NCI-H187 treated with DMSO at 0.1 percent for 48 hours (cell line): ENCODE data around the gene BMI1.

Experiments used
- DNase-seq: peaks from one replicate; lab custom pipeline; 2025; lab: John Stamatoyannopoulos, UW

Gene BMI1

GRCh38 chr10:22367471-22367870 is 46.6 kb downstream of the BMI1 start:
- DNase-seq: no peak

DNA sequence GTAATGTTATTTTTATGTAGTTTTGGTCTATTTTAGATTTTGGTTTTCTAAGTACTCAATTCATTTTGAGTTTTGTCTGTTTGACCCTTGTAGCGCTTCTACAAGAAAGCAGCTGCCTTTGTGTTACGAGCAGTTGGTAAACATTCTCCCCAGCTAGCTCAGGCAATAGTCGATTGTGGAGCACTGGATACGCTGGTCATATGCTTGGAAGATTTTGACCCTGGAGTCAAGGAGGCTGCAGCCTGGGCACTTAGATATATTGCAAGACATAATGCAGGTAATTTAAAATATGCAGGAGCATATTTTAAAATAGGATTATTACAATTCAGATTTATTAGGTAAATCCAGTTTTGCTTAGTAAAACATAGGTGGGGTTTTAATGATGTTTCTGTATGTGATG is 47.5 kb downstream of the BMI1 start:
- DNase-seq: no peak

DNA sequence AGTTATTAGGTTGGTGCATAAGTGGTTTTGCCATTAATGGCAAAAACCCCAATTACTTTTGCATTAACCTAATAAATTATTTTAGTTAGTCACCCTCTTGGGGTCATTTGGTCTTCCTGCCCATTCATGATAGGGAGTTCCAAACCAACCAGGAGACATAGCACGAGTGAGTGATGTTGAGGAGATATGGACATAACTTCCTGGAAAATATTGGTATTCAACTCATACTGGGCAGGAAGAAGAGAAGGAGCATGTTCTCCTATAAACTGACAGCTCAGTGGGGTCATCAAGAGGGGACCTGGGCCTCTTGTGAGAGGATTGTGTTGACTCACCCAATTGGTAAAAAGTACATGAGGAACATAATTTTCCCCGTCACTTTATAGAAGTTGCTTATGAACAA is 48.1 kb downstream of the BMI1 start:
- no peak for DNase-seq

- DNase-seq: no peak
Observed at GRCh38 chr10:22369434-22370072, 48.7 kb downstream of the BMI1 start.

DNA sequence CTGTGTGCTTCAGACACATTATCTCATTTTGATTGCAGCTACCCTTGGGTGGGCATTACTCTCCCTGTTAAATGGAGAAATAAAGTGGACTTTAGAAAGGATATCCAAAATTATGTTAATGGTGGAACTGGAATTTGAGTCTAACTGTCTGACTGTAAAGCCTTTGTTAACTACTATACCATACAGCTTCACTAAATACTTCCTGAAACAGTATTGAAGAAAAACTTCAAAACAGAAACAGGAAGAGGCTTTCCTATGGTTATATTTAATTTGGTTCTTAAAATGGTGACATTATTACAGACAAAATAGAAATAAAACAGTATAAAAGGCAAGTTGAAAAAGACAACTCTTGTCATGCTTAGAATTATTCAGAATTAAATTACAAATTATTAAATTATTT is 49.4 kb downstream of the BMI1 start:
- DNase-seq: no peak

DNA sequence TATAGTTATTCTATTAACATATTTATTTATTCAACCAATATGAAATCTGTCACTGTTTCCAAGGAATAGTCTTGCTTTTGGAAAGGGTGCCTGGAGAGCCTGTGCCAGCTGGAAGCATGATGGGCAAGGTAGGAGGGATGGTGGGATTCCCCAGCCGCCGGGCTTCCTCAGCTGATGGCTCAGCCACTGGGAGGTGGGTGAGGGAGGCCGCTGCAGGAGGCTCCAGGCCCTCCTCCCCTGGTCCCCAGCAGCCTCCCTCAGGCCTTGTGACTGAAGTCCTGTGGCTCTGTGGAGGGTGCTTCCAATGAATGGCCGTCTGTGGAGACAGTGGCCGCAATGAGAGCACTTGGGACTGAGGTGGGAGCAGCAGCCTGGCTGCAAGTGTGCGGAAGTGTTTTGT is 51.4 kb downstream of the BMI1 start:
- DNase-seq: no peak

- DNase-seq: no peak
Observed at GRCh38 chr10:22372917-22373316, 52.0 kb downstream of the BMI1 start.

DNA sequence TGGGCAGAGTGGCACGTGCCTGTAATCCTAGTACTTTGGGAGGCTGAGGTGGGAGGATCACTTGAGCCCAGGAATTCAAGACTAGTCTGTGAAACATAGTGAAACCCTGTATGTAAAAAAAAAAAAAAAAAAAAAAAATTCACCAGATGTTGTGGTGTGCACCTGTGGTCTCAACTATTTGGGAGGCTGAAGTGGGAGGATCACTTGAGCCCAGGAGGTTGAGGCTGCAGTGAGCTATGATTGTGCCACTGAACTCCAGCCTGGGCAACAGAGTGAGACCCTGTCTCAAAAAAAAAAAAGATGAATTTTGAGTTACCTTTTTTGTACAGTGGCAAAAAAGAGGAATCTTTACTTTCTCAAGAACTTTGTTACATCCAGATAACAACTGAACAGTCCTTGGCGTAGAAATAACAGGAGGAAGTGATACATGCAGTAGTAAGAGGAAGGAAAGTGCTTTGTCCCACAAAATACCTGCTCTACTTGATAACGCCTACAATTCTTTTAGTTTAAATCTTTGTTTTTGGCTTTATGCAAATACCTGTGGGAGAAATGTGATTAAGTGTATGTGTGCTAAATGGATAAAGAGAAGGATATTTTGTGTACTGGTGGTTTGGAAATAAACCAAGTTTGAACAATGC is 53.7 kb downstream of the BMI1 start:
- no peak for DNase-seq

DNA sequence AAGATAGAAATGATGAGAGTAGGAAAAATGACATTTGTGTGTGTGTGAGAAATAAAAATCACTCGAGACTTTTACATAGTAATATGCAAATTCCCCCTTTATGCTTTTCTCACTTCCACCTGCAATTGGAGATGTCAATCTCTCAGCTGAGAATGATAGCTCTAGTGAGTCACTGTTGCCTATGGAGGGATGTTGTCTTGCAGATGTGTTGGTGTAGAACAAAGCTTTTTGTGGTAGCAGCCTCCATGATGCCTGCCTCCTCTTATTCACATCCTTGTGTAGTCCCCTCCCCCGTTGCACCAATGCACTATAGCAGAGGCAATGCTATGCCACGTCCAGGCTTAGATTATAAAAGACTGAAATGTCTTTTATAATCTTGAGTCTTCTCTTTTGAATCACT is 58.2 kb downstream of the BMI1 start:
- DNase-seq: no peak
